Erythroblast (primary cell): ENCODE measurements around the gene SLC39A7.

ENCODE experiments used
- GATA1 ChIP-seq: IDR thresholded peaks from 2 replicates; pipeline ENCODE4 v1.6.1; 2011; ENCODE audit warnings: low read depth, mild to moderate bottlenecking, control low read depth, low read length, moderate library complexity
- POLR2A ChIP-seq: IDR thresholded peaks from 2 replicates; pipeline ENCODE4 v1.6.1; 2011; ENCODE audit warnings: mild to moderate bottlenecking, low read length

GRCh38 chr6:33176906-33177305 lies 23.8 kb upstream of the SLC39A7 start:
- no peak for TF ChIP-seq POLR2A
- no peak for TF ChIP-seq GATA1
